GM23338 (cell line): ENCODE measurements around the gene RASGRF2. TPM values are rescaled to one million over a fixed set of nuclear protein-coding genes. Genes with fewer than 3 reads are reported as not detected.

ENCODE experiments used
- ATAC-seq: fragments of 200-7000 bp; cut with Tn5 transposase; 3 replicates; pipeline ENCODE4 v1.9.1; 2020
- DNase-seq: peaks from one replicate; pipeline ENCODE4 v3.0.0-alpha.2; 2015; ENCODE audit warnings: low spot score
- H2AFZ ChIP-seq: fragments of 200-600 bp; sonication (generic); 2 replicates; pipeline ENCODE4 v1.8.0; 2016; ENCODE audit warnings: antibody characterized with exemption, mild to moderate bottlenecking, moderate library complexity
- H3F3A ChIP-seq: fragments of 200-600 bp; sonication (generic); replicated peaks from 2 replicates; pipeline ENCODE4 v1.8.0; 2017; ENCODE audit warnings: antibody characterized with exemption, mixed run types, low read depth
- H3K27ac ChIP-seq: fragments of 200-600 bp; sonication (generic); 2 replicates; pipeline ENCODE4 v1.6.1; 2016; ENCODE audit warnings: low read depth
- H3K27me3 ChIP-seq: fragments of 200-600 bp; sonication (generic); 2 replicates; pipeline ENCODE4 v1.8.0; 2016; ENCODE audit warnings: mild to moderate bottlenecking, mixed run types, moderate library complexity; ENCODE audit not compliant: insufficient read depth
- H3K36me3 ChIP-seq: fragments of 200-600 bp; sonication (generic); 2 replicates; pipeline ENCODE4 v1.8.0; 2016; ENCODE audit warnings: mild to moderate bottlenecking; ENCODE audit not compliant: insufficient read depth
- H3K4me1 ChIP-seq: fragments of 200-600 bp; sonication (generic); 2 replicates; pipeline ENCODE4 v1.8.0; 2016; ENCODE audit warnings: mild to moderate bottlenecking, moderate library complexity; ENCODE audit not compliant: insufficient read depth
- H3K4me2 ChIP-seq: fragments of 200-600 bp; sonication (generic); 2 replicates; pipeline ENCODE4 v1.7.1; 2017; ENCODE audit warnings: mixed run types
- H3K4me3 ChIP-seq: fragments of 200-600 bp; sonication (generic); 2 replicates; pipeline ENCODE4 v1.6.1; 2016; ENCODE audit warnings: mixed run types
- H3K79me2 ChIP-seq: fragments of 200-600 bp; sonication (generic); replicated peaks from 2 replicates; pipeline ENCODE4 v1.8.0; 2017; ENCODE audit warnings: mild to moderate bottlenecking; ENCODE audit not compliant: insufficient read depth
- H3K9me2 ChIP-seq: fragments of 200-600 bp; sonication (generic); 2 replicates; pipeline ENCODE4 v1.8.0; 2017; ENCODE audit not compliant: insufficient read depth
- H4K20me1 ChIP-seq: fragments of 200-600 bp; sonication (generic); replicated peaks from 2 replicates; pipeline ENCODE4 v1.8.0; 2017; ENCODE audit warnings: mild to moderate bottlenecking; ENCODE audit not compliant: insufficient read depth
- H3K27ac Mint-ChIP-seq: 2 replicates; pipeline ENCODE4 v1.8.0; 2020; ENCODE audit warnings: inconsistent platforms, mild to moderate bottlenecking, moderate library complexity, mixed read lengths
- H3K27me3 Mint-ChIP-seq: 3 replicates; pipeline ENCODE4 v1.8.0; 2022; ENCODE audit warnings: low read depth, mild to moderate bottlenecking, moderate library complexity, mixed read lengths, inconsistent platforms; ENCODE audit not compliant: insufficient read depth, poor library complexity
- H3K36me3 Mint-ChIP-seq: 3 replicates; pipeline ENCODE4 v1.8.0; 2021; ENCODE audit warnings: low read depth, mild to moderate bottlenecking, inconsistent platforms, moderate library complexity, mixed read lengths
- H3K4me1 Mint-ChIP-seq: 3 replicates; pipeline ENCODE4 v1.8.0; 2020; ENCODE audit warnings: mild to moderate bottlenecking, inconsistent platforms, mixed read lengths
- H3K4me3 Mint-ChIP-seq: 3 replicates; pipeline ENCODE4 v1.8.0; 2021; ENCODE audit warnings: moderate library complexity, mild to moderate bottlenecking, inconsistent platforms, mixed read lengths
- H3K9me3 Mint-ChIP-seq: 3 replicates; pipeline ENCODE4 v1.8.0; 2020; ENCODE audit warnings: moderate library complexity, mild to moderate bottlenecking, inconsistent platforms, mixed read lengths
- CREB1 ChIP-seq: fragments of 250-450 bp; sonication (Bioruptor Pico); IDR thresholded peaks from 2 replicates; pipeline ENCODE4 v1.5.0; 2020; ENCODE audit warnings: low read depth, mild to moderate bottlenecking, moderate library complexity
- JUNB ChIP-seq: IDR thresholded peaks from one replicate; pipeline ENCODE4 v1.6.1; 2016; ENCODE audit warnings: antibody characterized with exemption; ENCODE audit not compliant: unreplicated experiment
- POLR2AphosphoS5 ChIP-seq: IDR thresholded peaks from 2 replicates; pipeline ENCODE4 v1.6.1; 2016; ENCODE audit warnings: antibody characterized with exemption, low read depth
- STAT1 ChIP-seq: IDR thresholded peaks from one replicate; pipeline ENCODE4 v1.6.1; 2016; ENCODE audit warnings: antibody characterized with exemption; ENCODE audit not compliant: unreplicated experiment
- ZNF331 ChIP-seq: fragments of 250-450 bp; sonication (Bioruptor Pico); IDR thresholded peaks from 2 replicates; pipeline ENCODE4 v1.5.0; 2020; ENCODE audit warnings: low read depth, mild to moderate bottlenecking, moderate library complexity
- polyA plus RNA-seq: library from polyadenylated mRNA; unstranded; fragments of >200 nt; fragmentation: Nextera tagmentation; extraction: Ambion mirVana; gene quantifications from 2 replicates; pipeline ENCODE4 v1.2.1, GENCODE V29; 2016
- total RNA-seq: library from RNA; depleted of rRNA; stranded (reverse); fragments of >200 nt; shearing (Covaris generic); gene quantifications from 2 replicates; pipeline ENCODE4 v1.2.3, GENCODE V29; 2014
- TF ChIP-seq, protein P1 (sequence below): fragments of 250-450 bp; sonication (Bioruptor Pico); IDR thresholded peaks from 2 replicates; pipeline ENCODE4 v1.5.0; 2020; ENCODE audit warnings: mild to moderate bottlenecking, moderate library complexity
- TF ChIP-seq, protein P2 (sequence below): IDR thresholded peaks from 2 replicates; pipeline ENCODE4 v1.6.1; 2016; ENCODE audit warnings: antibody characterized with exemption

RASGRF2 gene
- total and polyA plus RNA-seq, 2 experiments from 2014 or later: 5.0 to 19.2 TPM

DNA sequence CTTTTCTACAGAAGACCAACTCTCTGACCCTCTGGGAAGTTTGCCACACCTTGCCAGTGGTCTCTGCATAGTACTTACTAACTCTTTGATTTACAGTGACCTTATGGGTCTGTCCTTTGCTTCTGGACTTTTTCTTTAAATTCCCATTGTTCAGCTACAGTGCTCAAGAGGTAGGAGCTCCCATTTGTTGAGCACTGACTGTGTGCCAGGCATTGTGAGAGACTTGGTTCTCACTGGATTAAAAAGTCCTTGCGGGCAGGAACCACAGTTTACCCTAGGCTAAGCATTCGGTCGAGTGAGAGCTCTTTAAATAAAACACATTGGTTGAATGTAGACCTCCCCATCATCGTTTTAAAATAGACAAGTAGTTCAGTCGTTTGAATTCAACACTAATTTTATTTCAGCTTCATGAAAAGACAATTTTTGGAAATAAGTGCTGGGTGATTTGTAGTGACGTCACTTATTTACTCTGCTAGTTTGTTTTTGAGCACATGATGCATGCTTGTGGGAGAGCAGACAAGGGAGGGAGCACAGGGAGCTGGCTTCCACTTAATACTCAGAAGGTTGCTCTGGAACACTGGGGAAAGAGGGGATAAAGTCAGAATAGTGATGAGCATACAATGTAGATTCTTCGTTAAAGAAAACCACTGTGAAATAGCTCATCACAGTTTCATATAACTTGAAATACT is 27.1 kb downstream of the RASGRF2 start:
- Histone ChIP-seq H3K36me3 (no peaks in the 10 kb centered on the region), H4K20me1 (no peaks in the 10 kb centered on the region), H3K9me2 (no peaks in the 10 kb centered on the region), H3F3A (no peaks in the 10 kb centered on the region), H2AFZ (no peak overlapping the region), H3K4me2 (no peak overlapping the region), H3K27me3 (no peaks in the 10 kb centered on the region), H3K27ac (no peak overlapping the region), H3K79me2 (peaks cover 35% of the 10 kb centered on the region), H3K4me1 (peaks cover 29% of the 10 kb centered on the region), H3K4me3 (no peak overlapping the region)
- H3K4me1 Mint-ChIP-seq: peaks cover 26% of the 10 kb centered on the region
- DNase-seq (no peak), ATAC-seq (no peak)
- no peaks in the 10 kb centered on the region for H3K36me3 Mint-ChIP-seq
- TF ChIP-seq, protein P1, sequence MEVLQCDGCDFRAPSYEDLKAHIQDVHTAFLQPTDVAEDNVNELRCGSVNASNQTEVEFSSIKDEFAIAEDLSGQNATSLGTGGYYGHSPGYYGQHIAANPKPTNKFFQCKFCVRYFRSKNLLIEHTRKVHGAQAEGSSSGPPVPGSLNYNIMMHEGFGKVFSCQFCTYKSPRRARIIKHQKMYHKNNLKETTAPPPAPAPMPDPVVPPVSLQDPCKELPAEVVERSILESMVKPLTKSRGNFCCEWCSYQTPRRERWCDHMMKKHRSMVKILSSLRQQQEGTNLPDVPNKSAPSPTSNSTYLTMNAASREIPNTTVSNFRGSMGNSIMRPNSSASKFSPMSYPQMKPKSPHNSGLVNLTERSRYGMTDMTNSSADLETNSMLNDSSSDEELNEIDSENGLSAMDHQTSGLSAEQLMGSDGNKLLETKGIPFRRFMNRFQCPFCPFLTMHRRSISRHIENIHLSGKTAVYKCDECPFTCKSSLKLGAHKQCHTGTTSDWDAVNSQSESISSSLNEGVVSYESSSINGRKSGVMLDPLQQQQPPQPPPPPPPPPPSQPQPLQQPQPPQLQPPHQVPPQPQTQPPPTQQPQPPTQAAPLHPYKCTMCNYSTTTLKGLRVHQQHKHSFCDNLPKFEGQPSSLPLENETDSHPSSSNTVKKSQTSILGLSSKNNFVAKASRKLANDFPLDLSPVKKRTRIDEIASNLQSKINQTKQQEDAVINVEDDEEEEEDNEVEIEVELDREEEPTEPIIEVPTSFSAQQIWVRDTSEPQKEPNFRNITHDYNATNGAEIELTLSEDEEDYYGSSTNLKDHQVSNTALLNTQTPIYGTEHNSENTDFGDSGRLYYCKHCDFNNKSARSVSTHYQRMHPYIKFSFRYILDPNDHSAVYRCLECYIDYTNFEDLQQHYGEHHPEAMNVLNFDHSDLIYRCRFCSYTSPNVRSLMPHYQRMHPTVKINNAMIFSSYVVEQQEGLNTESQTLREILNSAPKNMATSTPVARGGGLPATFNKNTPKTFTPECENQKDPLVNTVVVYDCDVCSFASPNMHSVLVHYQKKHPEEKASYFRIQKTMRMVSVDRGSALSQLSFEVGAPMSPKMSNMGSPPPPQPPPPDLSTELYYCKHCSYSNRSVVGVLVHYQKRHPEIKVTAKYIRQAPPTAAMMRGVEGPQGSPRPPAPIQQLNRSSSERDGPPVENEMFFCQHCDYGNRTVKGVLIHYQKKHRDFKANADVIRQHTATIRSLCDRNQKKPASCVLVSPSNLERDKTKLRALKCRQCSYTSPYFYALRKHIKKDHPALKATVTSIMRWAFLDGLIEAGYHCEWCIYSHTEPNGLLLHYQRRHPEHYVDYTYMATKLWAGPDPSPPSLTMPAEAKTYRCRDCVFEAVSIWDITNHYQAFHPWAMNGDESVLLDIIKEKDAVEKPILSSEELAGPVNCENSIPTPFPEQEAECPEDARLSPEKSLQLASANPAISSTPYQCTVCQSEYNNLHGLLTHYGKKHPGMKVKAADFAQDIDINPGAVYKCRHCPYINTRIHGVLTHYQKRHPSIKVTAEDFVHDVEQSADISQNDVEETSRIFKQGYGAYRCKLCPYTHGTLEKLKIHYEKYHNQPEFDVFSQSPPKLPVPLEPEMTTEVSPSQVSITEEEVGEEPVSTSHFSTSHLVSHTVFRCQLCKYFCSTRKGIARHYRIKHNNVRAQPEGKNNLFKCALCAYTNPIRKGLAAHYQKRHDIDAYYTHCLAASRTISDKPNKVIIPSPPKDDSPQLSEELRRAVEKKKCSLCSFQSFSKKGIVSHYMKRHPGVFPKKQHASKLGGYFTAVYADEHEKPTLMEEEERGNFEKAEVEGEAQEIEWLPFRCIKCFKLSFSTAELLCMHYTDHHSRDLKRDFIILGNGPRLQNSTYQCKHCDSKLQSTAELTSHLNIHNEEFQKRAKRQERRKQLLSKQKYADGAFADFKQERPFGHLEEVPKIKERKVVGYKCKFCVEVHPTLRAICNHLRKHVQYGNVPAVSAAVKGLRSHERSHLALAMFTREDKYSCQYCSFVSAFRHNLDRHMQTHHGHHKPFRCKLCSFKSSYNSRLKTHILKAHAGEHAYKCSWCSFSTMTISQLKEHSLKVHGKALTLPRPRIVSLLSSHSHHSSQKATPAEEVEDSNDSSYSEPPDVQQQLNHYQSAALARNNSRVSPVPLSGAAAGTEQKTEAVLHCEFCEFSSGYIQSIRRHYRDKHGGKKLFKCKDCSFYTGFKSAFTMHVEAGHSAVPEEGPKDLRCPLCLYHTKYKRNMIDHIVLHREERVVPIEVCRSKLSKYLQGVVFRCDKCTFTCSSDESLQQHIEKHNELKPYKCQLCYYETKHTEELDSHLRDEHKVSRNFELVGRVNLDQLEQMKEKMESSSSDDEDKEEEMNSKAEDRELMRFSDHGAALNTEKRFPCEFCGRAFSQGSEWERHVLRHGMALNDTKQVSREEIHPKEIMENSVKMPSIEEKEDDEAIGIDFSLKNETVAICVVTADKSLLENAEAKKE (CRISPR knock-in tag): no peak
- TF ChIP-seq, protein P2, sequence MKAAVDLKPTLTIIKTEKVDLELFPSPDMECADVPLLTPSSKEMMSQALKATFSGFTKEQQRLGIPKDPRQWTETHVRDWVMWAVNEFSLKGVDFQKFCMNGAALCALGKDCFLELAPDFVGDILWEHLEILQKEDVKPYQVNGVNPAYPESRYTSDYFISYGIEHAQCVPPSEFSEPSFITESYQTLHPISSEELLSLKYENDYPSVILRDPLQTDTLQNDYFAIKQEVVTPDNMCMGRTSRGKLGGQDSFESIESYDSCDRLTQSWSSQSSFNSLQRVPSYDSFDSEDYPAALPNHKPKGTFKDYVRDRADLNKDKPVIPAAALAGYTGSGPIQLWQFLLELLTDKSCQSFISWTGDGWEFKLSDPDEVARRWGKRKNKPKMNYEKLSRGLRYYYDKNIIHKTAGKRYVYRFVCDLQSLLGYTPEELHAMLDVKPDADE: no peak
- TF ChIP-seq STAT1 (no peak), JUNB (no peak), POLR2AphosphoS5 (no peak), CREB1 (CRISPR knock-in tag) (no peak), ZNF331 (no peak)
- no peaks in the 10 kb centered on the region for H3K9me3 Mint-ChIP-seq
- peaks cover 7% of the 10 kb centered on the region for H3K27me3 Mint-ChIP-seq
- no peak overlapping the region for H3K4me3 Mint-ChIP-seq
- no peak overlapping the region; the same call in 1 of the 2 replicates for H3K27ac Mint-ChIP-seq
